Caco-2 (cell line): ENCODE data around the gene ANKRD23. TPM values are rescaled to one million over a fixed set of nuclear protein-coding genes. Genes with fewer than 3 reads are reported as not detected.

Source experiments
- BruUV-seq: library from RNA; stranded (reverse); fragments of 400-500 nt; replicated peaks from 2 replicates; lab custom pipeline; 2021; lab: Mats Ljungman, UMichigan
- CTCF ChIA-PET: fragments of 300-600 bp; sonication (Branson Sonifier 250); formaldehyde crosslinking; loops from one replicate; lab custom pipeline; 2022; ENCODE audit warnings: antibody characterized with exemption; lab: Charles Lee
- POLR2A ChIA-PET: fragments of 300-600 bp; sonication (Branson Sonifier 250); formaldehyde crosslinking; loops from one replicate; lab custom pipeline; 2022; ENCODE audit warnings: antibody characterized with exemption; lab: Charles Lee
- DNase-seq, 2 experiments: peaks; one replicate each; pipeline versions ENCODE4 v3.0.0 to v3.0.0-alpha.2; 2020 to 2022
- H3K27me3 ChIP-seq: replicated peaks from 2 replicates; pipeline ENCODE4 v1.6.0; 2011; ENCODE audit warnings: low read length; ENCODE audit not compliant: control insufficient read depth, insufficient read depth
- H3K36me3 ChIP-seq: 2 replicates; pipeline ENCODE4 v1.5.1; 2011; ENCODE audit warnings: low read length; ENCODE audit not compliant: control insufficient read depth, insufficient read depth
- H3K4me1 ChIP-seq: fragments of 250-450 bp; sonication (Bioruptor Pico); 2 replicates; pipeline ENCODE4 v1.5.1; 2020; ENCODE audit warnings: mild to moderate bottlenecking
- H3K4me3 ChIP-seq: 2 replicates; pipeline ENCODE4 v1.5.1; 2011; ENCODE audit warnings: low read depth, mild to moderate bottlenecking, control low read depth, low read length
- H3K9me3 ChIP-seq: fragments of 250-450 bp; sonication (Bioruptor Pico); 2 replicates; pipeline ENCODE4 v1.5.1; 2020; ENCODE audit warnings: mild to moderate bottlenecking, moderate library complexity
- H3K27ac Mint-ChIP-seq: one replicate; pipeline ENCODE4 v1.8.0; 2022; ENCODE audit warnings: mixed read lengths; ENCODE audit not compliant: unreplicated experiment
- H3K27me3 Mint-ChIP-seq: one replicate; pipeline ENCODE4 v1.8.0; 2022; ENCODE audit warnings: mixed read lengths; ENCODE audit not compliant: insufficient read depth, unreplicated experiment
- H3K36me3 Mint-ChIP-seq: one replicate; pipeline ENCODE4 v1.8.0; 2022; ENCODE audit warnings: mild to moderate bottlenecking, mixed read lengths; ENCODE audit not compliant: insufficient read depth, unreplicated experiment
- H3K4me1 Mint-ChIP-seq: one replicate; pipeline ENCODE4 v1.8.0; 2022; ENCODE audit warnings: low read depth, mixed read lengths; ENCODE audit not compliant: unreplicated experiment
- H3K4me3 Mint-ChIP-seq: one replicate; pipeline ENCODE4 v1.8.0; 2022; ENCODE audit warnings: mild to moderate bottlenecking, moderate library complexity, mixed read lengths; ENCODE audit not compliant: unreplicated experiment
- H3K9me3 Mint-ChIP-seq: one replicate; pipeline ENCODE4 v1.8.0; 2022; ENCODE audit warnings: mixed read lengths; ENCODE audit not compliant: unreplicated experiment
- intact Hi-C: fragments of 100-400 bp; cut with micrococcal nuclease; formaldehyde crosslinking; loops from one replicate; pipeline ENCODE4 v1.10.0; 2022; ENCODE audit not compliant: unreplicated experiment
- microRNA-seq: library from miRNA; unstranded; fragments of <30 nt; microRNA quantifications from one replicate; pipeline ENCODE4 v1.2.0, GENCODE V29; 2022
- total RNA-seq: library from RNA; stranded (reverse); gene quantifications from 2 replicates; pipeline ENCODE4 v1.2.3, GENCODE V29; 2022
- TF ChIP-seq, protein P1 (sequence below), 2 experiments: fragments of 200-600 bp in 1 of 2; IDR thresholded peaks; 1 replicate in 1 of 2; 2 replicates in 1 of 2; pipeline versions ENCODE4 v1.5.1 to v1.8.0; 2011 to 2022; ENCODE audit warnings: antibody characterized with exemption in 1 of 2, control low read depth in 1 of 2, inconsistent platforms in 1 of 2, low read depth in 1 of 2, low read length in 1 of 2, mild to moderate bottlenecking in 1 of 2, moderate library complexity in 1 of 2; ENCODE audit not compliant: insufficient read depth in 1 of 2, severe bottlenecking in 1 of 2, unreplicated experiment in 1 of 2

Gene ANKRD23
- total RNA-seq, 1 experiment from 2014 or later = 2.5 TPM

DNA sequence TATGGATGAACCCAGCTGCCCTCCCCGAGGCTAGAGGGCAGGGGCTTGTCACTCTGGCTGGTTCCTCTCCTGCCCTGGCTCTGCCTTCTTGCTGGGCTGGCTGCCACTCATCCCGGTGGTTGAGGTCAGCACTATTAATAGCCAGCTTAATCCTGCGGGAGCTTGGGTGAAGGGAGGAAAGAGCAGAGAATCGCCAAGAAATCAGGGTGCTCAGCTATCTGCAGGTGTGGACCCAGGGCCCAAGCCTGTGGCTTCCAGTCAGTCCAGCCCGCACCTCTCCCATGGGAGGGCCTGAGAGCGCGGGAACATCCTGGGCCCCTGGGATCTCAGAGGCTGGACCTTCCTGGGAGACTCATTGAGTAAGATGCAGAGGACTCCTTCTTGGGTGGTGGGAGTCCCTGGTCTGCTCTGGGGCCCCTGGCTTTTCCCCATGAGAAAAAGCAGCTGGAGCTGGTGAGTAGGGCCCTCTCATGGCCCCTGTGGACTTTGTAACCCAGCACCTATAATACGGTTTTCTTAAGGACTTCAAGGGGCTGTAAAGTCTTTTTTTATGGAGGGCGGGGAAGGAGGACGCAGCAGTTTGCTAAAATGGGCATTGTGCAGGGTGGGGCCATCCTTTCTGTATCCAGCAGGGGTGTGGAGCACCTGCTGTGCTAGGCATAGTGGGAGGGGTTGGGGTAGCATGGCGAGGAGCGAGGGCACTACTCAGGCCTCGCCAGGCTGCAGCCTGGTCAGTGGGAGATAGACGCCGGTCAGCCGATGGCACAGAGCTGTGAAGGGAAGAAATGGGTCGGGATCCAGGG is 55.2 kb downstream of the ANKRD23 start:
- no TSS peak for BruUV-seq
- H3K27ac Mint-ChIP-seq = peak overlapping the region; percentile 92

More for the DNA sequence above, 55.2 kb downstream of the ANKRD23 start:
- Histone ChIP-seq H3K27me3 (no peaks in the 10 kb centered on the region), H3K4me3 (no peak overlapping the region), H3K9me3 (no peaks in the 10 kb centered on the region), H3K36me3 (no peaks in the 10 kb centered on the region), H3K4me1 (peaks cover 23% of the 10 kb centered on the region)
- Mint-ChIP-seq H3K9me3 (no peaks in the 10 kb centered on the region), H3K27me3 (no peaks in the 10 kb centered on the region), H3K36me3 (peaks cover 7% of the 10 kb centered on the region), H3K4me3 (peak overlapping the region; percentile 32), H3K4me1 (peaks cover 14% of the 10 kb centered on the region)
- ChIA-PET CTCF (interaction anchor here (0.6 to 1.6 kb wide), 4 partner anchors 21 to 27 kb away, joined by 3 to 8 read pairs (median 4); no protein-coding TSS in a partner anchor), POLR2A (interaction anchor here (0.7 kb wide), 1 partner anchor 49 kb away, joined by 3 read pairs; no protein-coding TSS in a partner anchor)
- intact Hi-C loops = loop anchor here (1.0 kb wide), 1 partner anchor 24 kb away; no protein-coding TSS in a partner anchor
- peak; percentile 47 to 77 for DNase-seq
- TF ChIP-seq, protein P1, sequence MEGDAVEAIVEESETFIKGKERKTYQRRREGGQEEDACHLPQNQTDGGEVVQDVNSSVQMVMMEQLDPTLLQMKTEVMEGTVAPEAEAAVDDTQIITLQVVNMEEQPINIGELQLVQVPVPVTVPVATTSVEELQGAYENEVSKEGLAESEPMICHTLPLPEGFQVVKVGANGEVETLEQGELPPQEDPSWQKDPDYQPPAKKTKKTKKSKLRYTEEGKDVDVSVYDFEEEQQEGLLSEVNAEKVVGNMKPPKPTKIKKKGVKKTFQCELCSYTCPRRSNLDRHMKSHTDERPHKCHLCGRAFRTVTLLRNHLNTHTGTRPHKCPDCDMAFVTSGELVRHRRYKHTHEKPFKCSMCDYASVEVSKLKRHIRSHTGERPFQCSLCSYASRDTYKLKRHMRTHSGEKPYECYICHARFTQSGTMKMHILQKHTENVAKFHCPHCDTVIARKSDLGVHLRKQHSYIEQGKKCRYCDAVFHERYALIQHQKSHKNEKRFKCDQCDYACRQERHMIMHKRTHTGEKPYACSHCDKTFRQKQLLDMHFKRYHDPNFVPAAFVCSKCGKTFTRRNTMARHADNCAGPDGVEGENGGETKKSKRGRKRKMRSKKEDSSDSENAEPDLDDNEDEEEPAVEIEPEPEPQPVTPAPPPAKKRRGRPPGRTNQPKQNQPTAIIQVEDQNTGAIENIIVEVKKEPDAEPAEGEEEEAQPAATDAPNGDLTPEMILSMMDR (IDR thresholded peaks at IDR 0.05; ENCODE audit: insufficient read depth in 1 of 2, low read depth in 1 of 2, low read length in 1 of 2, severe bottlenecking in 1 of 2, unreplicated experiment in 1 of 2) = peak in 1 of 2 experiments; percentile 3

Small RNA genes lying within 50 kb of the gene (microRNA-seq; reads per million reads assigned to microRNA genes)
- 5.2 reads per million, percentile 34 among the genes with 10 or more reads in this experiment for gene MIR3127

Other genes with a start within 250 kb of the ANKRD23 start
- 47.4 and 48.6 TPM in 2 replicates for gene KANSL3, start 205.7 kb downstream of the ANKRD23 start, total RNA-seq
- 0.07 and 0.09 TPM in 2 replicates for gene FER1L5, start 201.3 kb downstream of the ANKRD23 start, total RNA-seq
- 27.4 and 30.2 TPM in 2 replicates for gene LMAN2L, start 104.0 kb downstream of the ANKRD23 start, total RNA-seq
- gene CNNM4, start 83.1 kb downstream of the ANKRD23 start, total RNA-seq = 23.2 and 28.3 TPM in 2 replicates
- gene CNNM3, start 27.8 kb downstream of the ANKRD23 start, total RNA-seq = 62.5 and 69.1 TPM in 2 replicates
- gene ANKRD39, start 14.0 kb upstream of the ANKRD23 start, total RNA-seq = 19.3 and 21.6 TPM in 2 replicates
- gene SEMA4C, start 26.1 kb upstream of the ANKRD23 start, total RNA-seq = 29.9 and 31.4 TPM in 2 replicates
- not detected in 2 replicates for gene FAM178B, start 142.6 kb upstream of the ANKRD23 start, total RNA-seq